RWPE2 (cell line): ENCODE results near the gene KHNYN.
"Not testable (repeated sequence)": the region's sequence is repeated elsewhere in the genome, so short reads cannot be mapped to it uniquely, and the experiment has no call there.

ENCODE experiments used
- ATAC-seq: fragments of 200-7000 bp; cut with Tn5 transposase; 3 replicates; pipeline ENCODE4 v1.9.1; 2021; ENCODE audit warnings: low read depth
- DNase-seq: peaks from one replicate; pipeline ENCODE4 v3.0.0-alpha.2; 2020; ENCODE audit warnings: low spot score
- H3K27ac ChIP-seq: fragments of 450-650 bp; 2 replicates; pipeline ENCODE4 v1.5.1; 2017; ENCODE audit warnings: mild to moderate bottlenecking; ENCODE audit not compliant: poor library complexity, severe bottlenecking
- H3K27me3 ChIP-seq: fragments of 250-450 bp; sonication (Bioruptor Pico); 2 replicates; pipeline ENCODE4 v1.5.1; 2021; ENCODE audit warnings: mild to moderate bottlenecking, moderate library complexity; ENCODE audit not compliant: insufficient read depth, poor library complexity, severe bottlenecking
- H3K36me3 ChIP-seq: fragments of 250-450 bp; sonication (Bioruptor Pico); 2 replicates; pipeline ENCODE4 v1.5.1; 2020; ENCODE audit warnings: low read depth, mild to moderate bottlenecking, moderate library complexity
- H3K4me1 ChIP-seq: fragments of 250-450 bp; sonication (Bioruptor Pico); 2 replicates; pipeline ENCODE4 v1.5.1; 2021; ENCODE audit warnings: mild to moderate bottlenecking, moderate library complexity; ENCODE audit not compliant: insufficient read depth, poor library complexity, severe bottlenecking
- H3K4me3 ChIP-seq: fragments of 250-450 bp; sonication (Bioruptor Pico); 2 replicates; pipeline ENCODE4 v1.5.1; 2021; ENCODE audit warnings: mild to moderate bottlenecking, moderate library complexity; ENCODE audit not compliant: severe bottlenecking
- H3K9me3 ChIP-seq: fragments of 250-450 bp; sonication (Bioruptor Pico); 2 replicates; pipeline ENCODE4 v1.5.1; 2021; ENCODE audit warnings: mild to moderate bottlenecking, moderate library complexity; ENCODE audit not compliant: severe bottlenecking
- TF ChIP-seq, protein P1 (sequence below): fragments of 450-650 bp; IDR thresholded peaks from one replicate; pipeline ENCODE4 v1.5.1; 2017; ENCODE audit warnings: mild to moderate bottlenecking, moderate library complexity; ENCODE audit not compliant: poor library complexity, severe bottlenecking

KHNYN gene

DNA sequence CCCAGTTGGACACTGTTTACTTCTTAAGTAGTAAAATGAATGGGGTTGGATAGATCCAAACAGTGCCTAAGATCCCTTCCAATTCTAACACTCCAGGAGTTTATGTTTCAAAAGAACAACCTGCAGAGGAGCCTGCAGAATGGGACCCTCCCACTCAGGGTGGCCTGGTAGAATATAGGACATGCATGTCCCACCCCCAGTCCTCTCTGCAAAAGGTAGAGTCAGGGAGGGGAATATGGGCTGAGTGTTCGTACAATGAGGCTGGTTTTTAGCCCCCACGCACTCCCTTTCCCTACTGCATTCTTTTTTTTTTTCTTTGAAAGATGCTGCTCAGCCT is 42.8 kb upstream of the KHNYN start:
- H3K36me3 ChIP-seq, result no peaks in the 10 kb centered on the region
- no peak for DNase-seq
- no peaks in the 10 kb centered on the region for H3K9me3 ChIP-seq
- H3K27me3 ChIP-seq, result no peaks in the 10 kb centered on the region
- H3K4me3 ChIP-seq, result no peak overlapping the region
- no peak for ATAC-seq
- H3K27ac ChIP-seq, result no peak overlapping the region
- H3K4me1 ChIP-seq, result peaks cover 2% of the 10 kb centered on the region
- TF ChIP-seq, protein P1, sequence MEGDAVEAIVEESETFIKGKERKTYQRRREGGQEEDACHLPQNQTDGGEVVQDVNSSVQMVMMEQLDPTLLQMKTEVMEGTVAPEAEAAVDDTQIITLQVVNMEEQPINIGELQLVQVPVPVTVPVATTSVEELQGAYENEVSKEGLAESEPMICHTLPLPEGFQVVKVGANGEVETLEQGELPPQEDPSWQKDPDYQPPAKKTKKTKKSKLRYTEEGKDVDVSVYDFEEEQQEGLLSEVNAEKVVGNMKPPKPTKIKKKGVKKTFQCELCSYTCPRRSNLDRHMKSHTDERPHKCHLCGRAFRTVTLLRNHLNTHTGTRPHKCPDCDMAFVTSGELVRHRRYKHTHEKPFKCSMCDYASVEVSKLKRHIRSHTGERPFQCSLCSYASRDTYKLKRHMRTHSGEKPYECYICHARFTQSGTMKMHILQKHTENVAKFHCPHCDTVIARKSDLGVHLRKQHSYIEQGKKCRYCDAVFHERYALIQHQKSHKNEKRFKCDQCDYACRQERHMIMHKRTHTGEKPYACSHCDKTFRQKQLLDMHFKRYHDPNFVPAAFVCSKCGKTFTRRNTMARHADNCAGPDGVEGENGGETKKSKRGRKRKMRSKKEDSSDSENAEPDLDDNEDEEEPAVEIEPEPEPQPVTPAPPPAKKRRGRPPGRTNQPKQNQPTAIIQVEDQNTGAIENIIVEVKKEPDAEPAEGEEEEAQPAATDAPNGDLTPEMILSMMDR, result no peak

DNA sequence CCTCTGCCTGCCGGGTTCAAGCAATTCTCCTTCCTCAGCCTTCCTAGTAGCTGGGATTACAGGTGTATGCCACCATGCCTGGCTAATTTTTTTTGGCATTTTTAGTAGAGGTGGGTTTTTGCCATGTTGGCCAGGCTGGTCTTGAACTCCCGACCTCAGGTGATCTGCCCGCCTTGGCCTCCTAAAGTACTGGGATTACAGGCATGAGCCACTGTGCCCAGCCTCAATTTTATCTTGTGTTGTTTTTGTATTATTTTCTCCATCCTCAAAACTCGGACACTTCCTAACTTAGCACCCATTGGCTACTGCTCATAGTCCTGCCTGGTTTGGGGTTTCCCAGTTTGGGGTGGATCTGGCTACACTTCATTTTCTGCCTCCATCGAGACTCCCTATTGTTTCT is 42.2 kb upstream of the KHNYN start:
- H3K36me3 ChIP-seq, H3K4me1 ChIP-seq, H3K4me3 ChIP-seq, H3K27ac ChIP-seq, H3K9me3 ChIP-seq, DNase-seq, ATAC-seq, H3K27me3 ChIP-seq: not testable (repeated sequence)

DNA sequence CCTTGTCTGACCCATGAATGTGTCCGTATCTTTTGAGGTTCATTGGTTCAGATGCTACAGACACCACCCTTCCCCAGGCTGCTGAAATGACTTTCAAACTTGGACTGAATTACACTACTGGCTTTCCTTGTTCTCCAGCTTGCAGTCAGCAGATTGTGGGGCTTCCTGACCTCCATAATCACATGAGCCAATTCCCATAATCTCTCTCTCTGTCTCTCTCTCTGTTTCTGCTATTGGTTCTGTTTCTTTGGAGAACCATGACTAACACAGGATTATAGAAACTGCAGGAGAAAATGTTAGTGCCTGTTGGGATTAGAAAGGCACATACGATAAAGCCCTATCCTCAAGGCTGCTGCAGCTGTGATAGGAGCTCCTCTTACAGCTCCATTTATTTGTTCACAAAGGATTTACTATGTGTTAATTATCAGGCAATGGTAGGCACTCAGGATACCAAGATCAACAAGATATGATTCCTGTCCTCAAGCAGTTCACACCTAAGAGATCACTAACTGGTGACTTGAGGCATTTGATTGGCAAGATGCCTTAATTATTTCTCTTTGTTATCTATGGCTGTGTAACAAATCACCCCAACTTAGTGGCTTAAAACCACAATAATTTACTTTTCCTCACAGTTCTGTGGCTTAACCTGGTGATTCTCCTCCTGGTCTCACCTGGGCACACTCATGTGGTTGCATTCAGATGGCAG is 41.1 kb upstream of the KHNYN start:
- Histone ChIP-seq H3K4me3 (no peak overlapping the region), H3K9me3 (no peaks in the 10 kb centered on the region), H3K27me3 (no peaks in the 10 kb centered on the region), H3K36me3 (no peaks in the 10 kb centered on the region), H3K4me1 (peaks cover 11% of the 10 kb centered on the region), H3K27ac (no peak overlapping the region)
- DNase-seq (no peak), ATAC-seq (no peak)
- TF ChIP-seq, protein P1, result no peak

DNA sequence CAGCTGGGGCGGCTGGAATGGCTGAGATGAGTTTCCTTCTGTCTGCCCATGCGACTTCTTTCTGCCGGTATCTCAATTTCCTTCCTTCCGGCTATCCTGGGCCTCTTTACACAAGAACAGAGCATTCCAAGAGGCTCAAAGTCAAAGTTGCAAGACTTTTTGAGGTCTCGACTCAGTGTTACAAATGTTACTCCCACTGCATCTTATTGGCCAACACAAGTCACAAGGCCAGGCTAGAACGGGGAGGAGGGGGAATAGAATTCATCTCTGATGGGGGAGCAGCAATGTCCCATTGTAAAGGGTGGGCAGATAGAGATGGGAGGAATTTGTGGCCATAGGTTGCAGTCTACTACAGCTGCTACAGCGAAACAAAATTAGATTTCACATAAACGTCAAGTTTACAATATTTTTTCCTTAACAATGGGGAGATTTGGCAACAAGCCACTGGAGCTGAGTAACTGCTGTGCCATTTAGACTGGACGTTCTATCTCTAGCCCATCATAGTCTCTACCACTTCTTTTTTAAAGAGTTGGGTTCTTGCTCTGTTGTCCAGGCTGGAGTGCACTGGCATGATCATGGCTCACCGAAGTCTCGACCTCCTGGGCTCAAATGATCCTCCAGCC is 40.4 kb upstream of the KHNYN start:
- Histone ChIP-seq H3K4me1 (peaks cover 11% of the 10 kb centered on the region), H3K9me3 (no peaks in the 10 kb centered on the region), H3K36me3 (no peaks in the 10 kb centered on the region), H3K27ac (no peak overlapping the region), H3K4me3 (no peak overlapping the region), H3K27me3 (no peaks in the 10 kb centered on the region)
- ATAC-seq (no peak), DNase-seq (no peak)
- TF ChIP-seq, protein P1, result no peak

DNA sequence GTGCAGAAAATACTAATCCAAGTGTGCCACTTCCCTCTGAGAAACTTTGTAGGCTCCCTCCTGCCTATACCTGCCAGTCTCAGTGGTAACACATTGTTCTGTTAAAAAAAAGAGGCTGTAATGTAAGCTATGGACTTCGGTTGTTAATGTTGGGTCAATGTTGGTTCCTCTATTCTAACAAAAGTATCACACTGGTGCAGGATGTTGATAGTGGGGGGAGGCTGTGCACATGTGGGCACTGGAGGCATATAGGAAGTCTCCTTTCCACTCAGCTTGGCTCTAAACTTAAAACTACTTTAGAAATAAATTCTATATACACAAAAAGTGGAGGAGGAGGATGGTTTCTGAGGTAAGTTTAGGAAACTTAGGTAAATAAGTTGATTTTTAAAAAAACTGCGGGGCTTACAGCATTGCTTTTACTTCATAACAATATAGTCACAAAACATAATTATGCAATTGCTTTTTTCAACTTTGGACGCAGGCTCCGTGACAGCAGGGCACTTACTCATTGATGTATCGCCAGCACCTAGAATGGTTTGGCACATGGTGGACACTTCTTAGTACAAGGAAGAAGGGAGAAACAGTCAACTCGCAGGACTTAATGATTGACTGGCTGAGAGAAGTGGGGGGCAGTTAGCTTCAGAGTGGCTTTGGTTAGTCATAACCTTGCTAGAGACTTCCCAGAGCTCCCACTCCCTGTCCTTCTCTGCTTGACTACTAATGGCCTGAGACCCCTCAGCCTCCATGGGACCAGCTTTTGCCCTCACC is 38.9 kb upstream of the KHNYN start:
- H3K27me3 ChIP-seq, result no peaks in the 10 kb centered on the region
- no peak overlapping the region for H3K27ac ChIP-seq
- H3K36me3 ChIP-seq, result no peaks in the 10 kb centered on the region
- H3K9me3 ChIP-seq, result no peaks in the 10 kb centered on the region
- DNase-seq, result no peak
- H3K4me3 ChIP-seq, result no peak overlapping the region
- peaks cover 11% of the 10 kb centered on the region for H3K4me1 ChIP-seq
- no peak for ATAC-seq
- TF ChIP-seq, protein P1, result no peak
